Neuronal stem cell (in vitro differentiated cells): ENCODE measurements around the gene MX1.
A peak's percentile ranks its signal among the peaks of the same experiment; 100 is the strongest.
"Not testable (repeated sequence)": the region's sequence is repeated elsewhere in the genome, so short reads cannot be mapped to it uniquely, and the experiment has no call there.

Experiments used
- DNase-seq: peaks from one replicate; pipeline ENCODE4 v3.0.0-alpha.2; 2013; ENCODE audit warnings: low spot score
- H2AFZ ChIP-seq: one replicate; pipeline ENCODE4 v1.6.1; 2013; ENCODE audit warnings: mild to moderate bottlenecking, low read length, inconsistent platforms
- H2AK5ac ChIP-seq: 2 replicates; pipeline ENCODE4 v1.6.1; 2013; ENCODE audit warnings: low read depth, mild to moderate bottlenecking, inconsistent platforms, low read length, moderate library complexity, mixed read lengths
- H2BK120ac ChIP-seq: 2 replicates; pipeline ENCODE4 v1.6.1; 2013; ENCODE audit warnings: low read depth, mild to moderate bottlenecking, inconsistent platforms, low read length, moderate library complexity, mixed read lengths
- H2BK12ac ChIP-seq: one replicate; pipeline ENCODE4 v1.6.1; 2013; ENCODE audit warnings: low read length, inconsistent platforms
- H2BK15ac ChIP-seq: 2 replicates; pipeline ENCODE4 v1.6.1; 2013; ENCODE audit warnings: mild to moderate bottlenecking, low read length, inconsistent platforms, mixed read lengths
- H2BK5ac ChIP-seq: one replicate; pipeline ENCODE4 v1.6.1; 2013; ENCODE audit warnings: inconsistent platforms, mild to moderate bottlenecking, low read length, moderate library complexity
- H3K14ac ChIP-seq: one replicate; pipeline ENCODE4 v1.6.1; 2013; ENCODE audit warnings: low read length, inconsistent platforms
- H3K18ac ChIP-seq: 2 replicates; pipeline ENCODE4 v1.6.1; 2013; ENCODE audit warnings: low read length, inconsistent platforms
- H3K23ac ChIP-seq: 2 replicates; pipeline ENCODE4 v1.6.1; 2013; ENCODE audit warnings: low read depth, mild to moderate bottlenecking, mixed read lengths, low read length, inconsistent platforms; ENCODE audit not compliant: poor library complexity
- H3K27ac ChIP-seq: replicated peaks from 3 replicates; pipeline ENCODE4 v1.5.1; 2013; ENCODE audit warnings: low read length, inconsistent platforms
- H3K27me3 ChIP-seq, 3 experiments: 2 replicates each; pipeline ENCODE4 v1.6.1; 2013; ENCODE audit warnings: low read length in 3 of 3, mild to moderate bottlenecking in 2 of 3, inconsistent platforms in 1 of 3, low read depth in 1 of 3, mixed read lengths in 1 of 3, moderate library complexity in 1 of 3; ENCODE audit not compliant: control insufficient read depth in 3 of 3, insufficient read depth in 3 of 3
- H3K36me3 ChIP-seq, 2 donors: replicated peaks in 1 of 2; 2 replicates each; pipeline ENCODE4 v1.6.1; 2013; ENCODE audit warnings: low read length in 2 of 2; ENCODE audit not compliant: control insufficient read depth in 2 of 2, insufficient read depth in 2 of 2
- H3K4ac ChIP-seq: 2 replicates; pipeline ENCODE4 v1.6.1; 2013; ENCODE audit warnings: inconsistent platforms, mild to moderate bottlenecking, low read length, moderate library complexity
- H3K4me1 ChIP-seq, 2 donors: 1 replicate in 1 of 2; 2 replicates in 1 of 2; pipeline ENCODE4 v1.6.1; 2013; ENCODE audit warnings: low read length in 2 of 2, low read depth in 1 of 2; ENCODE audit not compliant: control insufficient read depth in 2 of 2, insufficient read depth in 1 of 2
- H3K4me2 ChIP-seq: one replicate; pipeline ENCODE4 v1.6.1; 2013; ENCODE audit warnings: mild to moderate bottlenecking, low read length, inconsistent platforms; ENCODE audit not compliant: insufficient read depth, poor library complexity, severe bottlenecking
- H3K4me3 ChIP-seq, 2 donors: 2 replicates each; pipeline ENCODE4 v1.5.1; 2013; ENCODE audit warnings: low read length in 2 of 2, mild to moderate bottlenecking in 2 of 2, inconsistent platforms in 1 of 2, moderate library complexity in 1 of 2
- H3K79me1 ChIP-seq: one replicate; pipeline ENCODE4 v1.6.1; 2013; ENCODE audit warnings: low read depth, mild to moderate bottlenecking, inconsistent platforms, low read length, moderate library complexity
- H3K9ac ChIP-seq: one replicate; pipeline ENCODE4 v1.6.1; 2013; ENCODE audit warnings: mild to moderate bottlenecking, low read depth, low read length, inconsistent platforms; ENCODE audit not compliant: poor library complexity
- H3K9me3 ChIP-seq, 2 donors: replicated peaks in 1 of 2; 2 replicates each; pipeline versions ENCODE3 to v1.6.1; 2013; ENCODE audit warnings: low read length in 2 of 2, mild to moderate bottlenecking in 2 of 2, inconsistent platforms in 1 of 2, low read depth in 1 of 2, mixed read lengths in 1 of 2, moderate library complexity in 1 of 2; ENCODE audit not compliant: control insufficient read depth in 2 of 2, insufficient read depth in 1 of 2
- H4K8ac ChIP-seq: one replicate; pipeline ENCODE4 v1.6.1; 2013; ENCODE audit warnings: low read depth, mild to moderate bottlenecking, inconsistent platforms, low read length, moderate library complexity
- H4K91ac ChIP-seq: one replicate; pipeline ENCODE4 v1.6.1; 2013; ENCODE audit warnings: low read length, low read depth, mild to moderate bottlenecking, inconsistent platforms; ENCODE audit not compliant: poor library complexity
- WGBS, 2 donors: extraction: QIAGEN DNeasy Blood & Tissue Kit; methylation state at CpG; one replicate each; pipeline ENCODE4 v1.1.7; 2013; ENCODE audit warnings: missing lambda C conversion rate in 2 of 2, mixed read lengths in 1 of 2; ENCODE audit not compliant: insufficient read length in 2 of 2, insufficient replicate concordance in 1 of 2; ENCODE audit errors: extremely low coverage in 2 of 2; 5-methylcytosine and 5-hydroxymethylcytosine counted together

The MX1 gene

DNA sequence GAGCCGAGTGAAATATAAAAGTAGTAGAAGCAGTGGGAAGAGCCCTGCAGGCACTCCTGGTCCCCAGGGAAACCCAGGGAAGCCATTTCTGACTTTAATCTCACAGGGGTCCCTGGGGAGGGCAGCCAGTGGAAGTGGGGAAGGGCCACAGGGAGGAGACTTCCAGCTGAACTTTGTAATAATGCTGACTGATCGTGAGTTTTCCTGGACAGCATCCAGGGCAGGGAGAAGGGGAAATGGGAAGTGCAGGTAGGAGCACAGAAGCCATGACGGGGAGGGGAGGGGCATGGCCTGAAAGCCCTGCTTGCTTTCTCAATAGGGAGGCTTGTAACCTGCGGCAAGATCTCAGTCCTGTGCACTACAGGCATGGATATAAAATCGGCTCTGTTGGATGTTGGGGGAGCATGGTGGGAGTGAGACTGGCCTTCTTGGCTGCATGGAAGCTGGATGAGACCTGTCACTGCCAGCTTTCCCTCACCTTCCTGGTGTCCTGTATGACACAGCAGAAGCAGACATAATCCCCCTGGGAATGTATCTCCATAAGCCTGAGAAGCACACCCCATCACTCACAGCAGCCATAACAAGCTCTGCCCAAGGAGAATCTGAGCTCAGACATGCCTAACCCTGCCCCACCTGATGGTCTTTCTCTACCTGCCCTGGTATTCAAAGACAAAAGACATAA is 15.1 kb upstream of the MX1 start:
- no peak overlapping the region for H2BK120ac ChIP-seq
- no peaks in the 10 kb centered on the region for H3K79me1 ChIP-seq
- H2AFZ ChIP-seq, result no peak overlapping the region
- H3K27ac ChIP-seq, result no peak overlapping the region
- H4K91ac ChIP-seq, result no peak overlapping the region
- no peak overlapping the region for H2AK5ac ChIP-seq
- no peak overlapping the region for H3K4ac ChIP-seq
- H2BK12ac ChIP-seq, result no peak overlapping the region
- H3K4me1 ChIP-seq, result peaks cover 0 to 2% of the 10 kb centered on the region in 2 donors
- H3K27me3 ChIP-seq, result no peaks in the 10 kb centered on the region
- H2BK5ac ChIP-seq, result no peak overlapping the region
- peak overlapping the region; percentile 43 for H4K8ac ChIP-seq
- no peak overlapping the region for H3K9ac ChIP-seq
- no peak for DNase-seq
- no peaks in the 10 kb centered on the region for H3K9me3 ChIP-seq
- H3K36me3 ChIP-seq, result no peaks in the 10 kb centered on the region
- H3K4me3 ChIP-seq, result no peak overlapping the region
- H2BK15ac ChIP-seq, result no peak overlapping the region
- peak overlapping the region; percentile 8 for H3K23ac ChIP-seq
- no peak overlapping the region for H3K4me2 ChIP-seq
- no peak overlapping the region for H3K14ac ChIP-seq
- WGBS, 2 donors, result no CpG with 5 or more reads among the region's 5 CpGs
- H3K18ac ChIP-seq, result no peak overlapping the region

DNA sequence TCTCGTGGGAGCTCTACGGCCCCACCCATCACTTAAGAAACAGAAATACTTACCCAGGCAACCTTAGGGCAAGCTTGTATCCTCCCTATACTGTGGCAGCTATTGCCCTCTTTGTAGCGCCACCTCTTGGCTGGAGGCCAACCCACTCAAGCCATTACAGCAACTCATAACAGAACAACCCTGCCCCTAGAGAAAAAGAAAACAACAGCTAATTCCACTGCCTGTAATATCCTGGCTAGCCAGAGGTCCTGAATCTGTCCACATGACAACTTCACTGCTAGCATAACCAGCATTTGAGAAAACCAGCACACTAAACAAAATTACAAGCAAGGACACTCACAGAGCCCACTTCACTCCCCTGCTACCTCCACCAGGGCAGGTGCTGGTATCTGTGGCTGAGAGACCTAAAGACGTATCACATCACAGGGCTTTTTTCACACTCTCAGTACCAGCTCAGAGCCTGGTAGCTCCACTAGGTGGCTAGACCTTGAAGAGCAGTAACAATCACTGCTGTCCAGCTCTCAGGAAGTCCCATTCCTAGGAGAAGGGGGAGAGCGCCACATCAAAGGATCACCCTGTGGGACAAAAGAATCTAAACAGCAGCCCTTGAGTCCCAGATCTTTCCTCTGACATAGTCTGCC is 14.5 kb upstream of the MX1 start:
- Histone ChIP-seq H3K14ac (no peak overlapping the region), H3K23ac (no peak overlapping the region), H3K4me3 (no peak overlapping the region), H4K91ac (no peak overlapping the region), H3K27ac (no peak overlapping the region), H2AK5ac (no peak overlapping the region), H3K27me3 (no peaks in the 10 kb centered on the region), H2AFZ (no peak overlapping the region), H3K4me2 (no peak overlapping the region), H2BK120ac (no peak overlapping the region), H3K9ac (no peak overlapping the region), H3K79me1 (no peaks in the 10 kb centered on the region), H3K36me3 (no peaks in the 10 kb centered on the region), H3K9me3 (no peaks in the 10 kb centered on the region), H4K8ac (no peak overlapping the region), H2BK12ac (no peak overlapping the region), H2BK5ac (no peak overlapping the region), H3K4me1 (peaks cover 0 to 2% of the 10 kb centered on the region in 2 donors), H3K4ac (no peak overlapping the region), H3K18ac (no peak overlapping the region), H2BK15ac (no peak overlapping the region)
- WGBS, 2 donors, result no CpG with 5 or more reads among the region's 5 CpGs
- no peak for DNase-seq

DNA sequence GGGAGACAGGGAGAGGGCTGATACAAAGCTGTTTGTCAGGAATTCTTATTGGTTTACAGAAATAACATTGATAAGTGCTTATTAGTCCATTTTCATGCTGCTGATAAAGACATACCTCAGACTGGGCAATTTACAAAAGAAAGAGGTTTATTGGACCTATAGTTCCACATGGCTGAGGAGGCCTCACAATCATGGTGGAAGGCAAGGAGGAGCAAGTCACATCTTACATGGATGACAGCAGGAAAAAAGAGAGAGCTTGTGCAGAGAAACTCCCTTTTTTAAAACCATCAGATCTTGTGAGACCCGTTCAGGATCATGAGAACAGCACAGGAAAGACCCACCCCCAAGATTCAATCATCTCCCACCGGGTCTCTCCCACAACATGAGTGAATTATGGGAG is 8.5 kb upstream of the MX1 start:
- H4K91ac ChIP-seq, H2BK12ac ChIP-seq, H3K27ac ChIP-seq, H3K9ac ChIP-seq, H3K27me3 ChIP-seq, H3K9me3 ChIP-seq, H2BK120ac ChIP-seq, H3K4ac ChIP-seq, H3K23ac ChIP-seq, H3K4me3 ChIP-seq, H2BK5ac ChIP-seq, H3K4me1 ChIP-seq, H3K79me1 ChIP-seq, H4K8ac ChIP-seq, H3K18ac ChIP-seq, H2AFZ ChIP-seq, H3K14ac ChIP-seq, H3K36me3 ChIP-seq, H2AK5ac ChIP-seq, H2BK15ac ChIP-seq, H3K4me2 ChIP-seq, DNase-seq: not testable (repeated sequence)
- no CpG with 5 or more reads among the region's 2 CpGs for WGBS, 2 donors

DNA sequence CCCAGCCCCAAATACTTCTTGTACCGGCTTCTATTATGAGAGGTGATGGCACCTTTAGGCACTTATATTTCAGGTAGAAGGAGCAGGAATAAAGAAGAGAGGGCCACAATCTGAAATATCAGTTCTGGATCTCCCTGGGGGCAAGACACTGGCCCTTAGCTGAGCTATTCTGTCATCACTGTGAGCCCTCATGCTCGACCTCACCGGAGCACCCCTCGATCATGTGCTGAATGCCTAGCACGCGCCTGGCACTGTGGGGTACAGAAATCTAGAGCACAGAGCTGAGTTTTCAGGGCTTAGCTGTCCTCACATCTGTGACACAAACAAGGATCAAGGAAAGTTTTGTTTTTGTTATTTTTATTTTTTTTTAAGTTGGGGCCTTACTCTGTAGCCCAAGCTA is 7.6 kb upstream of the MX1 start:
- Histone ChIP-seq H3K14ac (no peak overlapping the region), H3K4me3 (no peak overlapping the region), H2AK5ac (no peak overlapping the region), H4K8ac (no peak overlapping the region), H3K27ac (no peak overlapping the region), H3K4me2 (no peak overlapping the region), H4K91ac (no peak overlapping the region), H3K4me1 (peaks cover 0 to 2% of the 10 kb centered on the region in 2 donors), H2AFZ (no peak overlapping the region), H2BK5ac (no peak overlapping the region), H3K27me3 (no peaks in the 10 kb centered on the region), H2BK15ac (no peak overlapping the region), H3K23ac (no peak overlapping the region), H3K36me3 (no peaks in the 10 kb centered on the region), H3K9me3 (no peaks in the 10 kb centered on the region), H3K9ac (no peak overlapping the region), H3K18ac (no peak overlapping the region), H2BK12ac (no peak overlapping the region), H2BK120ac (no peak overlapping the region), H3K79me1 (no peaks in the 10 kb centered on the region), H3K4ac (no peak overlapping the region)
- DNase-seq, result no peak
- WGBS, 2 donors, result no CpG with 5 or more reads among the region's 6 CpGs
